Measurements from ENCODE around the gene WWOX.

WWOX gene

DNA sequence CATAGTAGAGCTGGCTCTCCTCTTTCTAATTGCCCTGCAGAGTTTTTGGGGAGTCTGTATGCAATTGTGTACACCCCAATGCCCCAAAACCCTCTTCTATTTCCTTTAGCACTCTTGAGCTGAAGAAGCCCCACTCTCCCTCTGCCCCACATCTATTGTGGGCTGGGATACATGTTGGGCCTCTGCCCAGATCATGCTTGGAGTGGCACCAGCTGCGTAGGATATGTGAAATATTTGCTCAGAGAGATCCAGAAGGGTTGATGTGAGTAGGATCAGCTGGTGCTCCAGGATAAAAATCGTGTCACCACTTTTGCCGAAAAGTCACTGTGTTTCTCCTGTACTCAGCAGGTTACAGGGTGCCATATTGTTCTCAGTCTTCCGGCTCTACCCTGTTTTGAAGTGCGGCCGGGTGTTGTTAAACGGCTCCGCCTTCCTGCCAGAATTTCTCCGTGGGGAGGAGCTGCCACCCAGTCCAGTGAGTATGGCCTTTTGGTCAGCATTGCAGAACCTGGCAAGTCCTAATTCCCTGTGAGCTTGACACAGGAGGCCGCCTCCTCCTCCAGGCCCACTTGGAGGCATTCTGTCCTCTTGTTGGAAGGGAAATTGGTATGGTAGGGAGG, 664.5 kb downstream of the WWOX start:
- TF ChIP-seq, protein P1, sequence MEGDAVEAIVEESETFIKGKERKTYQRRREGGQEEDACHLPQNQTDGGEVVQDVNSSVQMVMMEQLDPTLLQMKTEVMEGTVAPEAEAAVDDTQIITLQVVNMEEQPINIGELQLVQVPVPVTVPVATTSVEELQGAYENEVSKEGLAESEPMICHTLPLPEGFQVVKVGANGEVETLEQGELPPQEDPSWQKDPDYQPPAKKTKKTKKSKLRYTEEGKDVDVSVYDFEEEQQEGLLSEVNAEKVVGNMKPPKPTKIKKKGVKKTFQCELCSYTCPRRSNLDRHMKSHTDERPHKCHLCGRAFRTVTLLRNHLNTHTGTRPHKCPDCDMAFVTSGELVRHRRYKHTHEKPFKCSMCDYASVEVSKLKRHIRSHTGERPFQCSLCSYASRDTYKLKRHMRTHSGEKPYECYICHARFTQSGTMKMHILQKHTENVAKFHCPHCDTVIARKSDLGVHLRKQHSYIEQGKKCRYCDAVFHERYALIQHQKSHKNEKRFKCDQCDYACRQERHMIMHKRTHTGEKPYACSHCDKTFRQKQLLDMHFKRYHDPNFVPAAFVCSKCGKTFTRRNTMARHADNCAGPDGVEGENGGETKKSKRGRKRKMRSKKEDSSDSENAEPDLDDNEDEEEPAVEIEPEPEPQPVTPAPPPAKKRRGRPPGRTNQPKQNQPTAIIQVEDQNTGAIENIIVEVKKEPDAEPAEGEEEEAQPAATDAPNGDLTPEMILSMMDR (IDR thresholded peaks at IDR 0.05; ENCODE audit: low read length) = no peak
- TF ChIP-seq EZH2 (optimal IDR thresholded peaks at IDR 0.05; ENCODE audit: low read depth, low read length) (no peak), EZH2phosphoT487 (IDR thresholded peaks at IDR 0.05; ENCODE audit: low read length) (no peak)
- Histone ChIP-seq H3K27ac (ENCODE audit: low read length) (peak overlapping the region; percentile 95; the same call in 1 of the 2 replicates), H3K4me3 (ENCODE audit: low read length) (peak overlapping the region; percentile 61), H3F3A (ENCODE audit: insufficient read depth, low read length) (peaks cover 91% of the 10 kb centered on the region), H3K27me3 (replicated peaks; ENCODE audit: insufficient read depth, low read length) (no peaks in the 10 kb centered on the region), H4K20me1 (ENCODE audit: insufficient read depth, low read length) (peaks cover 76% of the 10 kb centered on the region), H3K36me3 (replicated peaks; ENCODE audit: insufficient read depth, low read length) (peaks cover 7% of the 10 kb centered on the region; the same call in 1 of the 2 replicates), H2AFZ (ENCODE audit: low read length) (no peak overlapping the region), H3K4me1 (ENCODE audit: low read length) (0 out of 2 replicates have a peak, but pooled peaks cover 5% of the 10 kb centered on the region), H3K9ac (ENCODE audit: low read length) (peak overlapping the region; percentile 94), H3K79me2 (ENCODE audit: low read length) (peaks cover 100% of the 10 kb centered on the region), H3K9me2 (replicated peaks; ENCODE audit: insufficient read depth, low read length) (no peaks in the 10 kb centered on the region), H3K9me3 (replicated peaks; ENCODE audit: insufficient read depth, low read length) (no peaks in the 10 kb centered on the region), H3K4me2 (ENCODE audit: low read depth, low read length) (peak overlapping the region; percentile 79)
- DNase-seq = peak; percentile 44

DNA sequence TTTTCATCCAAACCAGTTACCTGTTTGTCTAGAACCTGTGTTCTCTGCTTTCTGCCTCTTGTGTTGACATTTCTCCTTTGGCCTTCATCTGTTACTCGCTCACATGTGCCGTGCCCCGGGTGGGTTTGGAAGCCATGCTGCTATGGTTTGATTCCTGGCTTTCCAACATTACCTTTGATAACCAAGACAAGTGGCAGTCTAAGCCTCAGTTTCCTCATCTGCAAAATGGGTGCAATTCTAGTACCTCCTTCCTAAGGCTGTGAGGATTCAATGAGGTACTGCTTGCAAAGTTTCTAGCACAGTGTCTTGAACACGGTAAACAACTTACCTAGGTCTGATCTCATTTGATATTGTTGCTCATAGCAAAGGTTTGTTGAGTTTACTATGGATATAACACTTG, 665.0 kb downstream of the WWOX start:
- H3K79me2 ChIP-seq (ENCODE audit: low read length) = peaks cover 98% of the 10 kb centered on the region
- H3K4me2 ChIP-seq (ENCODE audit: low read depth, low read length) = peak overlapping the region; percentile 79
- peaks cover 7% of the 10 kb centered on the region; the same call in 1 of the 2 replicates for H3K36me3 ChIP-seq (replicated peaks; ENCODE audit: insufficient read depth, low read length)
- peak overlapping the region; percentile 61 for H3K4me3 ChIP-seq (ENCODE audit: low read length)
- no peaks in the 10 kb centered on the region for H3K9me3 ChIP-seq (replicated peaks; ENCODE audit: insufficient read depth, low read length)
- H3F3A ChIP-seq (ENCODE audit: insufficient read depth, low read length) = peaks cover 89% of the 10 kb centered on the region
- H4K20me1 ChIP-seq (ENCODE audit: insufficient read depth, low read length) = peaks cover 71% of the 10 kb centered on the region
- TF ChIP-seq, protein P1 (IDR thresholded peaks at IDR 0.05; ENCODE audit: low read length) = no peak
- TF ChIP-seq EZH2phosphoT487 (IDR thresholded peaks at IDR 0.05; ENCODE audit: low read length) = no peak
- no peak for TF ChIP-seq EZH2 (optimal IDR thresholded peaks at IDR 0.05; ENCODE audit: low read depth, low read length)
- peak; percentile 16 for DNase-seq
- H3K9ac ChIP-seq (ENCODE audit: low read length) = peak overlapping the region; percentile 94
- H3K27me3 ChIP-seq (replicated peaks; ENCODE audit: insufficient read depth, low read length) = no peaks in the 10 kb centered on the region
- 0 out of 2 replicates have a peak, but pooled peaks cover 5% of the 10 kb centered on the region for H3K4me1 ChIP-seq (ENCODE audit: low read length)
- H3K27ac ChIP-seq (ENCODE audit: low read length) = peak overlapping the region; percentile 95
- H3K9me2 ChIP-seq (replicated peaks; ENCODE audit: insufficient read depth, low read length) = no peaks in the 10 kb centered on the region
- H2AFZ ChIP-seq (ENCODE audit: low read length) = no peak overlapping the region

DNA sequence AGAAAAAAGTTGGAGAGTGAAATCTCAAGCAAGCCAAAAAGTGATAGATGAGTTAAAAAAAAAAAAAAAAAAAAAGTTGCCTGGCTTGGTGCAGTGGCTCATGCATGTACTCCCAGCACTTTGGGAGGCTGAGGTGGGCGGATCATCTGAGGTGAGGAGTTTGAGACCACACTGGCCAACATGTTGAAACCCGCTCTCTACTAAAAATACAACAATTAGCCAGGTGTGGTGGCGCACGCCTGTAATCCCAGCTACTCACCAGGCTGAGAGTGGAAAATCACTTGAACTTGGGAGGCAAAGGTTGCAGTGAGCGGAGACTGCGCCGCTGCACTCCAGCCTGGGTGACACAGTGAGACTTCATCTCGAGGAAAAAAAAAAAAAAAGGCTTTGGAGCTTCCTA, 668.8 kb downstream of the WWOX start:
- H4K20me1 ChIP-seq (ENCODE audit: insufficient read depth, low read length) = peaks cover 34% of the 10 kb centered on the region
- TF ChIP-seq EZH2 (optimal IDR thresholded peaks at IDR 0.05; ENCODE audit: low read depth, low read length) (no peak), EZH2phosphoT487 (IDR thresholded peaks at IDR 0.05; ENCODE audit: low read length) (no peak)
- TF ChIP-seq, protein P1 (IDR thresholded peaks at IDR 0.05; ENCODE audit: low read length) = no peak
- no peak overlapping the region for H2AFZ ChIP-seq (ENCODE audit: low read length)
- peaks cover 60% of the 10 kb centered on the region for H3F3A ChIP-seq (ENCODE audit: insufficient read depth, low read length)
- peaks cover 4% of the 10 kb centered on the region; the same call in 1 of the 2 replicates for H3K36me3 ChIP-seq (replicated peaks; ENCODE audit: insufficient read depth, low read length)
- peak overlapping the region; percentile 67 for H3K4me3 ChIP-seq (ENCODE audit: low read length)
- H3K4me2 ChIP-seq (ENCODE audit: low read depth, low read length) = peak overlapping the region; percentile 86; the same call in 1 of the 2 replicates
- peak overlapping the region; percentile 94 for H3K9ac ChIP-seq (ENCODE audit: low read length)
- H3K9me2 ChIP-seq (replicated peaks; ENCODE audit: insufficient read depth, low read length) = no peaks in the 10 kb centered on the region
- peak overlapping the region; percentile 95; the same call in 1 of the 2 replicates for H3K27ac ChIP-seq (ENCODE audit: low read length)
- H3K4me1 ChIP-seq (ENCODE audit: low read length) = peaks cover 10% of the 10 kb centered on the region; the same call in 1 of the 2 replicates
- peak; percentile 62 for DNase-seq
- peaks cover 66% of the 10 kb centered on the region for H3K79me2 ChIP-seq (ENCODE audit: low read length)
- H3K9me3 ChIP-seq (replicated peaks; ENCODE audit: insufficient read depth, low read length) = no peaks in the 10 kb centered on the region
- no peaks in the 10 kb centered on the region for H3K27me3 ChIP-seq (replicated peaks; ENCODE audit: insufficient read depth, low read length)

Measured in MM.1S (cell line).